Upper lobe of right lung (tissue), 1 donor: ENCODE measurements around the gene ARL13B. TPM values are rescaled to one million over a fixed set of nuclear protein-coding genes. Genes with fewer than 3 reads are reported as not detected.

Experiments
- ATAC-seq: fragments of 200-7000 bp; cut with Tn5 transposase; one replicate; pipeline ENCODE4 v1.9.1; 2020; ENCODE audit warnings: mild to moderate bottlenecking, moderate library complexity
- DNase-seq: peaks from one replicate; pipeline ENCODE4 v3.0.0-alpha.2; 2020
- H3K27ac ChIP-seq: fragments of 200-600 bp; one replicate; pipeline ENCODE4 v1.8.0; 2022
- H3K27me3 ChIP-seq: fragments of 200-600 bp; one replicate; pipeline ENCODE4 v1.8.0; 2022; ENCODE audit warnings: mild to moderate bottlenecking
- H3K36me3 ChIP-seq: fragments of 200-600 bp; one replicate; pipeline ENCODE4 v1.8.0; 2022
- H3K4me1 ChIP-seq: fragments of 200-600 bp; one replicate; pipeline ENCODE4 v1.8.0; 2022
- H3K4me3 ChIP-seq: fragments of 200-600 bp; one replicate; pipeline ENCODE4 v1.8.0; 2022; ENCODE audit warnings: mild to moderate bottlenecking
- H3K9me3 ChIP-seq: fragments of 200-600 bp; one replicate; pipeline ENCODE4 v1.8.0; 2022
- intact Hi-C: fragments of 100-400 bp; cut with DNase I; formaldehyde crosslinking; loops from one replicate; pipeline ENCODE4 v1.11.0; 2022
- total RNA-seq: library from RNA; stranded (reverse); fragmentation: NEBNext Ultra II Directional; extraction: Animal tissue kit (Norgen Biotek cat#: 25700); gene quantifications from one replicate; pipeline ENCODE4 v1.2.1, GENCODE V29; 2021
- TF ChIP-seq, protein P1 (sequence below): fragments of 200-600 bp; IDR thresholded peaks from one replicate; pipeline ENCODE4 v1.8.0; 2022; ENCODE audit warnings: antibody characterized with exemption
- donor health status: DM: no; HTN: yes; CAD: no; lungs with severe emphysema.

The ARL13B gene
- total RNA-seq, 1 donor from 2014 or later, result 20.3 TPM

DNA sequence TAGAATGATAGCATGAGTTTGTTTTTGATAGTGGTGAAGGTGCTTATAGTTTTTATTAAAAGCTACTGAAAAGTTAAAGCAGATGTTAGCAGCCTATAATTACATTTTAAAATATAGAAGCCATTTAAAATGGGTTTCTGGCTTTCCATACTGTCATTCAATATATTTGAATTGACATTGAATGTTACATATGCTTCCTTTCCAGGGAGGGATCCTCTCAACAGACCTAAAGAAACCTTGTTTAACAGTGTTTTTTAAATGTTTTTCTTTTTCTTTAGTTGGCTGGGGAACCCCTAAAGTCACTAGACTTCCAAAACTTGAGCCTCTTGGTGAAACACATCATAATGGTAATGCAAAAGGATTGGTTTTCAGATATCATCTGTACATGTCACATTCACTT lies 70.6 kb downstream of the ARL13B start:
- no peak overlapping the region for H3K4me3 ChIP-seq
- TF ChIP-seq, protein P1, sequence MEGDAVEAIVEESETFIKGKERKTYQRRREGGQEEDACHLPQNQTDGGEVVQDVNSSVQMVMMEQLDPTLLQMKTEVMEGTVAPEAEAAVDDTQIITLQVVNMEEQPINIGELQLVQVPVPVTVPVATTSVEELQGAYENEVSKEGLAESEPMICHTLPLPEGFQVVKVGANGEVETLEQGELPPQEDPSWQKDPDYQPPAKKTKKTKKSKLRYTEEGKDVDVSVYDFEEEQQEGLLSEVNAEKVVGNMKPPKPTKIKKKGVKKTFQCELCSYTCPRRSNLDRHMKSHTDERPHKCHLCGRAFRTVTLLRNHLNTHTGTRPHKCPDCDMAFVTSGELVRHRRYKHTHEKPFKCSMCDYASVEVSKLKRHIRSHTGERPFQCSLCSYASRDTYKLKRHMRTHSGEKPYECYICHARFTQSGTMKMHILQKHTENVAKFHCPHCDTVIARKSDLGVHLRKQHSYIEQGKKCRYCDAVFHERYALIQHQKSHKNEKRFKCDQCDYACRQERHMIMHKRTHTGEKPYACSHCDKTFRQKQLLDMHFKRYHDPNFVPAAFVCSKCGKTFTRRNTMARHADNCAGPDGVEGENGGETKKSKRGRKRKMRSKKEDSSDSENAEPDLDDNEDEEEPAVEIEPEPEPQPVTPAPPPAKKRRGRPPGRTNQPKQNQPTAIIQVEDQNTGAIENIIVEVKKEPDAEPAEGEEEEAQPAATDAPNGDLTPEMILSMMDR, result no peak
- no peaks in the 10 kb centered on the region for H3K9me3 ChIP-seq
- DNase-seq, result no peak
- no peaks in the 10 kb centered on the region for H3K27me3 ChIP-seq
- peaks cover 12% of the 10 kb centered on the region for H3K36me3 ChIP-seq
- no peak overlapping the region for H3K27ac ChIP-seq
- no peak for ATAC-seq
- no peaks in the 10 kb centered on the region for H3K4me1 ChIP-seq
- intact Hi-C loops, result no loop called here

DNA sequence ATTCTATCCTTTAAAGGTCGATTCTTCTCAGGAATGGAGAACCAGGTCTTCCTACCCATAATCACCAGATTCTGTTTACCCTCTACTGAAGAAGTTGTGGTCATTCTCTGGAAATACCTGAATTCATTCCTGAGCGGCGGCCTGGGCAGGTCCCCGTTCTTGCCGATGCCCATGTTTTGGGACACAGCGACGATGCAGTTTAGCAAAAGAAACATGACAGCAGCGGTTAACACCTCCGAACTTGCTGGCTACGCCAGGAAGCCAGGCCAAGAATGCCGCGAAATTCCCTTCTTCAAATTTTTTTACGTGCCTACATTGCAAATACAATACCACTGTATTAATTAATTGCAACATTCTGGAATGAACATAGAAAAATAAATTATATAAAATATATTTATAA lies 81.3 kb downstream of the ARL13B start:
- H3K36me3 ChIP-seq, result no peaks in the 10 kb centered on the region
- DNase-seq (no peak), ATAC-seq (no peak)
- no peak overlapping the region for H3K27ac ChIP-seq
- intact Hi-C loops, result loop anchor here (10.0 kb wide), 1 partner anchor 56 kb away; no protein-coding TSS in a partner anchor
- no peaks in the 10 kb centered on the region for H3K27me3 ChIP-seq
- H3K4me1 ChIP-seq, result peaks cover 28% of the 10 kb centered on the region
- no peak overlapping the region for H3K4me3 ChIP-seq
- no peaks in the 10 kb centered on the region for H3K9me3 ChIP-seq
- TF ChIP-seq, protein P1, result no peak

DNA sequence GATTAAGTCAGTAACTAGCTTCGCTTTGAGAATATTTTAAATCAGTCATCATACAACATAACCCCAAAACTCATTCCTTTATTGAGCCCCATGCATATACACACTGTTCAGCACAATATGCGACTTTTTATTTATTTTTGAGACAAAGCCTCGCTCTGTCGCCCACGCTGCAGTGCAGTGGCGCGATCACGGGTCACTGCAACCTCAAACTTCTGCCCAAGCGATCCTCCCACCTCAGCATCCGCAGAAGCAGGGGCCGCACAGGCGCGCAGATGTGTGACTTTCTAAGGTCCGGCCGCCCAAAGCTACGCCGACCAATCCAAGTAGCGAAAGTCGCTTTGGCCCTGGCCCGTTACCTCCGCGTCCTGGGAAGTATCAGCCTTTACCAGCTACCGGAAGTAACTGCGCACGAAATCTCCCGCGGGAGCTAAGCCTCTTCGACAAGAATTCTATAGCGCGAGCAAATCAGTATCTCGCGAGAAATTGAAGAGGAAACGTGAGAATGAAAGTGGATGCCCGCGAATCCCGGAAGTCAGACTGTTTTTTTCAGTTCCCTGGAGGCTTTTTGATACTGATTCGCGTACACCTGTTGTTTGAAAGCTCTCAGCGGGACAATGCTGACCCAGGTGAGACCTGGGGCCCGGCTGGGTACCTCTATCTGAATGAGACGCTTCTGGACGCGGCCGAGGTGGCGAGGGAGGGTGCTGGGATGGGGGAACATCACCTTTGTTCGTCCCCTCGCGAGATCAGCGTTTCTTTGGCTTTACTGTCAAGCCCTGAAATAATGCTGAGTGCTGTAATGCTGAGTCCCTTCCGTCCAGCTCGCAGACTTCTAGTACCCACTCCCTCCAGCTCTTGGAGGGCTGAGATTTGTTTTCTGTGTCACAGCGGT lies 82.8 kb downstream of the ARL13B start, which contains the start of the genes DHFR2 and NSUN3:
Gene DHFR2, minus strand, starts transcription at position 404 of the 892 bp plus-strand sequence. CDS start 1,405 bp downstream, outside the sequence.
Gene NSUN3, plus strand, starts transcription at position 549 of the 892 bp plus-strand sequence. Its CDS starts 66 bp downstream, at position 615.
- intact Hi-C loops, result loop anchor here (10.0 kb wide), 1 partner anchor 58 kb away; no protein-coding TSS in a partner anchor
- peak; percentile 95 for ATAC-seq
- TF ChIP-seq, protein P1, result no peak
- peak within 1 kb of the TSS; percentile 98 for H3K27ac ChIP-seq
- DNase-seq, result peak; percentile 92
- peak within 1 kb of the TSS; percentile 82 for H3K4me3 ChIP-seq
- H3K4me1 ChIP-seq, result peaks cover 28% of the 10 kb centered on the region
- no peaks in the 10 kb centered on the region for H3K9me3 ChIP-seq
- H3K36me3 ChIP-seq, result peaks cover 7% of the 10 kb centered on the region
- H3K27me3 ChIP-seq, result no peaks in the 10 kb centered on the region

DNA sequence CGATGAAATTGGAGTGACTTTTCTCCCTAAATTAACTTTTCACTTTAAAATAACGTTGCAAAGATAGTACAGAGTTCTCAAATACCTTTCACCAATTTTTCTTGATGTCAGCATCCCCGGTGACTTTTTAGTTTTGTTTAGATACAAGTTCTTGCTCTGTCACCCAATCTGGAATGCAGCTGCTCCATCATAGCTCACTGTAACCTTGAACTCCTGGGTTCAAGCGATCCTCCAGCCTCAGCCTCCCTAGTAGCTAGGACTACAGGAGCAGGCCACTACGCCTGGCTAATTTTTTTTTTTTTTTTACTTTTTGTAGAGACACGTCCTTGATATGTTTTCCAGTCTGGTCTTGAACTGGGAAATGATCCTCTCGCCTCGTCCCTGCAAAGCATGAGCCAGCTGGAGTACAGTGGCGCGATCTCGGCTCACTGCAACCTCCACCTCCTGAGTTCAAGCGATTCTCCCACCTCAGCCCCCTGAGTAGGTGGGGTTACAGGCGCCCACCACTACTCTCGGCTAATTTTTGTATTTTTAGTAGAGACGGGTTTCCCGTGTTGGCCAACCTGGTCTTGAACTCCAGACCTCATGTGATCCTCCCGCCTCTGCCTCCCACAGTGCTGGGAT lies 83.7 kb downstream of the ARL13B start:
- Histone ChIP-seq H3K4me1 (peaks cover 28% of the 10 kb centered on the region), H3K27ac (peak overlapping the region; percentile 98), H3K4me3 (peak overlapping the region; percentile 82), H3K9me3 (no peaks in the 10 kb centered on the region), H3K27me3 (no peaks in the 10 kb centered on the region), H3K36me3 (peaks cover 7% of the 10 kb centered on the region)
- no peak for DNase-seq
- ATAC-seq, result no peak
- intact Hi-C loops, result loop anchor here (10.0 kb wide), 1 partner anchor 59 kb away; no protein-coding TSS in a partner anchor
- TF ChIP-seq, protein P1, result no peak

DNA sequence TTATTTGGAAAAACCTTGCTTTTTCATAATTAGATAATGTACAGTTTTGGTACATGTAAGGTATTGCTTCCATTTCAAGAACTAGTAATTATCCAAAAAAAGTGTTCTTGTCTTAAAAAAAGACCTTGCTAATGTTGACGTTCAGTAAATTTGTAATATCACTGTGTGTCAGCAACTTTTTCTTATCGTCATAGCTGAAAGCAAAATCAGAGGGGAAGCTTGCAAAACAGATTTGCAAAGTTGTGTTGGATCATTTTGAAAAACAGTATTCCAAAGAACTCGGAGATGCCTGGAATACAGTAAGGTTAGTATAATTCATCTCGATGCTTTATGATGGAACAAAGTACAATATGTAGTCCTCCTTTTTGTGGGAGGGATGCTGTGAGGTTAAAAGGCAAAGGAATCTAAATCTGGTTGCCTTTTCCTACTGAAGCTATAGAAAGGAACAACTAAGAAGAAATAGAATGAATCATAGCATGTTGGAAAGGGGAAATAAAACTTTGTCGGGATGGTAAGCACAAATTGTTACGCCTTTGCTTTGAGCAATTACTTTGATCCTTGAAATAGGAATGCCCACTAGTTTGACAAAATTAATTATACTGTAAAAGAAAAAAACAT lies 84.4 kb downstream of the ARL13B start:
- Histone ChIP-seq H3K4me3 (peak overlapping the region; percentile 82), H3K9me3 (no peaks in the 10 kb centered on the region), H3K27me3 (no peaks in the 10 kb centered on the region), H3K27ac (no peak overlapping the region), H3K36me3 (peaks cover 7% of the 10 kb centered on the region), H3K4me1 (peaks cover 28% of the 10 kb centered on the region)
- no peak for ATAC-seq
- TF ChIP-seq, protein P1, result no peak
- DNase-seq, result no peak
- intact Hi-C loops, result loop anchor here (10.0 kb wide), 1 partner anchor 60 kb away; no protein-coding TSS in a partner anchor
